Left renal cortex interstitium (tissue), 4 donors: ENCODE data around the gene ZNF764. TPM values are rescaled to one million over a fixed set of nuclear protein-coding genes. Genes with fewer than 3 reads are reported as not detected.

Source experiments
- polyA plus RNA-seq, 4 donors: library from polyadenylated mRNA; unstranded; fragments of 120-200 nt; gene quantifications; one replicate each; pipeline ENCODE4 v1.2.1, GENCODE V29; 2013; ENCODE audit not compliant: insufficient read length in 4 of 4

The ZNF764 gene
- polyA plus RNA-seq, 4 donors = 9.4 to 18.6 (median 15.0) TPM

Other genes with a start within 250 kb of the ZNF764 start
- gene CD2BP2, start 203.1 kb downstream of the ZNF764 start, polyA plus RNA-seq = 10 to 100 TPM; 55.4 to 65.2 (median 61.0) TPM
- gene TBC1D10B, start 187.9 kb downstream of the ZNF764 start, polyA plus RNA-seq = 10 to 100 TPM; 28.5 to 46.7 (median 39.8) TPM
- 1 to 10 TPM in 1 of 4 donors, under 1 TPM in 3; 0.51 to 1.6 (median 0.62) TPM for gene MYL11, start 183.6 kb downstream of the ZNF764 start, polyA plus RNA-seq
- gene SEPTIN1, start 175.8 kb downstream of the ZNF764 start, polyA plus RNA-seq = 1 to 10 TPM; 1.5 to 3.6 (median 2.8) TPM
- 10 to 100 TPM; 11.7 to 17.5 (median 13.7) TPM for gene ZNF48, start 163.0 kb downstream of the ZNF764 start, polyA plus RNA-seq
- gene ZNF771, start 150.8 kb downstream of the ZNF764 start, polyA plus RNA-seq = 10 to 100 TPM in 1 of 4 donors, 1 to 10 TPM in 3; 5.5 to 12.5 (median 6.9) TPM
- 10 to 100 TPM; 44.1 to 64.1 (median 48.8) TPM for gene DCTPP1, start 128.3 kb downstream of the ZNF764 start, polyA plus RNA-seq
- gene SEPHS2, start 112.5 kb downstream of the ZNF764 start, polyA plus RNA-seq = 100 to 1,000 TPM in 1 of 4 donors, 10 to 100 TPM in 3; 84.0 to 104 (median 94.8) TPM
- gene ITGAL, start 85.6 kb downstream of the ZNF764 start, polyA plus RNA-seq = 1 to 10 TPM; 1.0 to 3.5 (median 1.7) TPM
- gene ZNF768, start 31.8 kb downstream of the ZNF764 start, polyA plus RNA-seq = 10 to 100 TPM; 47.3 to 73.7 (median 63.8) TPM
- 10 to 100 TPM in 3 of 4 donors, 1 to 10 TPM in 1; 9.1 to 12.3 (median 11.3) TPM for gene ZNF747, start 23.5 kb downstream of the ZNF764 start, polyA plus RNA-seq
- 10 to 100 TPM; 11.3 to 18.5 (median 15.8) TPM for gene ZNF688, start 13.3 kb upstream of the ZNF764 start, polyA plus RNA-seq
- gene ZNF785, start 27.3 kb upstream of the ZNF764 start, polyA plus RNA-seq = 10 to 100 TPM; 17.5 to 36.5 (median 27.8) TPM
- gene ZNF689, start 52.0 kb upstream of the ZNF764 start, polyA plus RNA-seq = 10 to 100 TPM; 12.8 to 16.0 (median 14.4) TPM
- 10 to 100 TPM; 38.2 to 54.8 (median 46.0) TPM for gene PRR14, start 92.6 kb upstream of the ZNF764 start, polyA plus RNA-seq
- gene FBRS, start 100.1 kb upstream of the ZNF764 start, polyA plus RNA-seq = 10 to 100 TPM; 39.7 to 97.0 (median 67.1) TPM
- gene SRCAP, start 140.8 kb upstream of the ZNF764 start, polyA plus RNA-seq = 10 to 100 TPM; 23.0 to 62.5 (median 37.3) TPM
- 10 to 100 TPM; 22.9 to 44.4 (median 33.9) TPM for gene PHKG2, start 190.1 kb upstream of the ZNF764 start, polyA plus RNA-seq
- 10 to 100 TPM in 2 of 4 donors, 1 to 10 TPM in 2; 7.8 to 12.1 (median 10.2) TPM for gene CFAP119, start 203.7 kb upstream of the ZNF764 start, polyA plus RNA-seq
- 100 to 1,000 TPM; 112 to 130 (median 120) TPM for gene RNF40, start 203.9 kb upstream of the ZNF764 start, polyA plus RNA-seq
- gene ZNF629, start 228.8 kb upstream of the ZNF764 start, polyA plus RNA-seq = 10 to 100 TPM; 25.7 to 29.5 (median 27.2) TPM